CD4-positive, alpha-beta T cell treated with Interleukin-4 for 1 hour (primary cell): ENCODE results near the gene ARVCF.

Source experiments
- DNase-seq, 2 donors: peaks; one replicate each; pipeline ENCODE4 v3.0.0-alpha.2; 2020 to 2022

ARVCF gene

DNA sequence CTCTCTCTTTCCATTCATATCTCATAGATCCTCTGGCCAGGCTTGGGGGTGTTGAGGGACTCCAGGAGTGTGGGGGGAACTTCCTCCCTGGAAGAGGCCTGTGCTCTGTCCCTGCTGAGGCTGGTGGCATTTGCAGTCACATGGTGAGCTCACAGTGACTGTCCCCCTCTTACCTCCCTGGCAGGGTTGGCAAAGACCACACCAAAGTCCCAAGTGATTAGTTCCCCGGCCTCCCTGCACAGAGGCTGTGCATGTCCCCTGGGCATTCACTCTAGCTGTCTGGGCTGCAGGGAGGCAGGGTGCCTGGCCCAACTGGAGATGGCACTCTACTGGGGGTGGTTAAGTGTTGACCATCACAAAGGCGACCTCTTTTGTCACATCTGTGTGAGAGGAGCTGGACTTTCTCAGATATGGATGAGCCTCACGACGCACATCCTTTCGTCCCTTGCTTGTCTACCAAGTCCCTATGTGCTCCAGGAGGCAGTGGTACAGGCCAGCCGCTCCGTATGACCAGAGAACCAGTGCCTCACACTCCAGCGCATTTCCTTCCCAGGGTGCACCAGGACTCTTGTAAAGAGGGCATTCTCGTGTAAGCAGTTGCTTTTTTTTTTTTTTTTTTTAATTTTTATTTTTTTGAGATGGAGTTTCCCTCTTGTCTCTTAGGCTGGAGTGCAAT lies 13.1 kb upstream of the ARVCF start:
- DNase-seq, result no peak

DNA sequence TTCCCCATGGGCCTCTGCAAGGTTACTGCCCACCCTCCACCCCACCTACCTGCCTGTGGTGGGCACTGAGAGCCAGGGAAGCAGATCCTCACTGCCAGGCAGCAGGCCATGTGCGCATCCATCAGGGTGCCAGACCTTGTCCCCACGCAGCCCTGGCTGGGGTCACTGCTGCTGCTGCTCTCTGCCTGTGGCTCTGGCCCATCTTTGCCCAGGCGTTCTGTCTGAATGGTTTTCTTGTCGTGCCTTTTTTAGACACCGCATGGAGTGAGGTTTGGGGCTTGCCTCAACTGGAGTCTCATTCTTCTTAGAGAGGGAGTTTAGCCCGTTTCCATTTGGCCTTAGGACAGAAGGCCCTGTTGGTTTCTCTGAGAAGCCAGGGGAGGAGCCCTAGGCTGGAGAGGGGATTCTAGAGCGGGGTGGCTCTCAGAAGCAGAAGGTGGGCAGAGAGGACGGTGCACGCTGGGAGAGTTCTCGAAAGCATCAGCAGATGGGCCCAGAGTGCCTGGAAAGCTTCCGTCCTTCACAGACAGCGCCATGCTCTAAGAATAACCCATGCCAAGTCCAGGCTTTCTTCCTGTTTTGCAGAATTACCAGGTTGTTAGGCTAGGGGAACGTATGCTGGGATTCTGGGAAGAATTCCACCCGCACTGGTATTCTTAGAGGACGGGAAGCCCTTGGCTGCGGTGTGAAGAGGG lies 12.4 kb upstream of the ARVCF start:
- DNase-seq, result no peak

DNA sequence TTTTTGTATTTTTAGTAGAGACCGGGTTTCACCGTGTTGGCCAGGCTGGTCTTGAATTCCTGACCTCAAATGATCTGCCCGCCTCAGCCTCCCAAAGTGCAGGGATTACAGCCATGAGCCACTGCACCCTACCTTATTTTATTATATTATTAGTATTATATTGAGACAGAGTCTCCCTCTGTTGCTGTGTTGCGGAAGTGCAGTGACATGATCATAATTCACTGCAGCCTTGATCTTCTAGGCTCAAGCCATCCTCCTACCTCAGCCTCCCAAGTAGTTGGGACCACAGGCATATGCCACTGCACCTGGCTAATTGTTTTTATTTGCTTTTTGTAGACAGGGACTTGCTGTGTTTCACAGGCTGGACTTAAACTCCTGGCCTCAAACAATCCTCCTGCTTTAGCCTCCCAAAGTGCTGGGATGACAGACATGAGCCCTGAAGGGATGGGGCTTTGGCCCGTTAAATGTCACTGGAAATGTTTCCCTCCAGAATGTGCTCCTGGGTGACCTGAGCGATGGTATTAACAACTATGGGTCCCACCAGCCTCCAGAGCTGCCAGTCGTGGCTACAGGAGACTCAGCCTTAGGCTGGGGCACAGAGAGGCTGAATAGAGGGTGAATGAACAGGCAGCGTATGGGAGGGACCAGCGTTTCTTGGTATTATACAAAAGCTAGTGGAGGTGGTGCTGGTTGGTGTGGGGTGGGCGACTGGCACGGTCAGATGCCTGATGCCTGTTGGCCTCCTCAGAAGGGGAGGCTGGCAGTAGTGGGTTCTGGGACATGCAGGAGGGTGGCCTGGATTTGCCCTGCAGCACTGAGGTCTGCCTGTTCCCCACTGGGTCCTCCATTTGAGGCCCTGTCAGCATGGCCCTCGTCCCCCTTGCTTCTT lies 11.6 kb upstream of the ARVCF start:
- DNase-seq, result peak in 1 of 2 donors; percentile 31

DNA sequence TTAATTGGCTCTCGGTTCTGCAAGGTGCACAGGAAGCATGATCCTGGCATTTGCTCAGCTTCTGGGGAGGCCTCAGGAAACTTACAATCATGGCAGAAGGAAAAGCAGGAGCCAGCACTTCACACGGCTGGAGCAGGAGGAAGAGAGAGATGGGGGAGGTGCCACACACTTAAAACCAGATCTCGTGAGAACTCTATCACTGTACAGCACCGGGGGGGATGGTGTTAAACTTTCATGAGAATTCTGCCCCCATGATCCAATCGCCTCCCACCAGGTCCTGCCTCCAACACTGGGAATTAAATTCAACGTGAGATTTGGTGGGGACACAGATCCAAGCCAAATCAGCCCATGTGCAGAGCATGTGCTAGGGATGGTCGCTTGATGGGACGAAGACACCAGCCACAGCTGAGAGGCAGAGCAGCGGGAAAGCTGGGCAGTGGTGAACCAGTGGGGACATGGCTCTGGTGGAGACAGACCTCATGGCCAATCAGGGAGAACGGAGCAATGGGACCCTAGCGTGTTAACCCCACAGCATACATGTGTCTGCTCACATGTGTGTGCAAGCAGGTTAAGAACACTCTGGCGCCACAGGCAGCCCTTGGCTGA lies 10.5 kb upstream of the ARVCF start:
- no peak for DNase-seq

DNA sequence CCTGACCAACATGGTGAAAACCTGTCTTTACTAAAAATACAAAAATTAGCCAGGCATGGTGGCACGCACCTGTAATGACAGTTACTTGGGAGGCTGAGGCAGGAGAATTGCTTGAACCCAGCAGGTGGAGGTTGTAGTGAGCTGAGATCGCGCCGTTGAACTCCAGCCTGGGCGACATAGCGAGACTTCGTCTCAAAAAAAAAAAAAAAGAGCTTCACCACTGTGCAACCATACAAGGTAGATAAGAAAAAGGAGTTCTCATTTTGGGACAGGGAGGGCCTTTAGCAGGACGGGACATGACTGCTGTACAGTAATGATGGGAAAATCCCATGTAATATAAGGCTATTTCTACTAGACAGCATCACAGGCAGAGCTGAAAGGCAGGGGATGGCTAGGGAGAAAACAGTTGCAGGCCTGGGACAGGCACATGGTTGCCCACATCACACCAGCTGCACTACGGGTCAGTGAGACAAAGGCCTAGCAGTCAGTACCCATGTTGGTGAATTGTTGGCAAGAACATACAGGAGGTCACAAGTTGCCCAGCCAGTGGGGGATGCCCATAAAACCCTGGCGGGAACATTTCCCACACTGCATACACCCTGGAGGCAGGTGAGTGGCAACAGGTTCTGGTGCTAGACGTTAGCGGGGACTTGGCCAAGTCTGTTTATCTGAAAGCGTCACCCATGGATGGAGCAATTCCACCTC lies 9.7 kb upstream of the ARVCF start:
- DNase-seq, result no peak

DNA sequence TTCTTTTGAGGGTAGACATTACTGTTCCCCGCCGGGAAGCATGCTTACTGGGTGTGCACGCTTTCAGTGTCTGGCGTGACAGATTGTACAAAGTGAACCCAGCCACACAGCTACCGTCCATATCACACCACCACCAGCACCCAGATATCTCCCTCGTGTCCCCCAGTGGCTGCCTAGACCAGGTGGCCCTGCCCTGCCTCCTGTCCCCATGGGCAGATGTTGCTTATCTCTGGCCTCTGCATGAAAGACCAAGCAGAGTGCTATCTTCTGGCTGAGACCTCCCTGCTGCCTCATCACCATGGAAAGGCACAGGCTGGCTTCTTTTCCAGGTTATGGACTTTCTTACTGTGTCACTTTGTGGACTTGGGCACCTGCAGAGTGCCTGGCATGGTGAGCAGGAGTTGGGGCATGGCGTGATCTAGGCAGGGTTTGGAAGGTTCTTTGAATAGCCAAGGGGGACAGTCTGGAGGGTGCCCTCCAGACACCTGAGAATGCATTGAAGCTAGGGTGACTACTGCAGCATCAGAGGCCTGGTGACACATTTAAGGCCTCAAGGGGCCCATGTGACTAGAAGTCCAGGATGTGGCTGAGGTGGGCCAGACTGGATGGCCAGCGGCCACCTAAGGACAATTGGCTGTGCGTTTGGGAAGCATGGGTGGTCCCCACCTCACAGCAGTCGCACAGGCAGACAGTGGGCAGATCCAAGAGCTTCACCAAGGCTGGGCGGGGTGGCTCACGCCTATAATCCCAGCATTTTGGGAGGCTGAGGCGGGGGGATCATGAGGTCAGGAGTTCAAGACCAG lies 9.0 kb upstream of the ARVCF start:
- DNase-seq, result no peak

DNA sequence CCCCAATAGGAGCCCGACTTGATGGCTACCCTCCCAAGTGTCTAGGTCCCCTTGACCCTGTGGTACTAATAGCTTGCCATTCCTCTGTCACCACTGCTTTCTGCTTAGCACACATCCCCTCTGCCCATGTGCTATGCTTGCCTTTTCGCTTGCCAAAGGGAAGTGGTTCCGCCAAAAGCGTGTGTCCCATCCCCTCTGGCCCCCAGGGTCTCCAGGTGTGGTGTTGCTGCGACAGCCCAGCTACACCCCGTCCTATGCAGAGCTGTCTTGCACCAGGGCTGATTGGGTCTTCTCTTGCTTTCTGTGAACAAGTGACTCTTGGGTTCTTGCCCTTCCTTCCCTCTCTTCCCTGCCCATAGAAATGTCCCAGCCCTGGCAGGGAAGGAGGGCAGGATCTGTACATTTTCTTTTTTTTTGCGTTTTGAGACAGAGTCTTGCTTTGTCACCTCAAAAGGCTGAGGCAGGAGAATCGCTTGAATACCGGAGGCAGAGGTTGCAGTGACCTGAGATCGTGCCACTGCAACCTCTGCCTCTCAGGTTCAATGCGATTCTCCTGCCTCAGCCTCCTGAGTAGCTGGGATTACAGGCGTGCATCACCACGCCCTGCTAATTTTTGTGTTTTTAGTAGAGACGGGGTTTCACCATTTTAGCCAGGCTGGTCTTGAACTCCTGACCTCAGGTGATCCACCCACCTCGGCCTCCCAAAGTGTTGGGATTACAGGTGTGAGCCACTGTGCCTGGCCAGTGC lies 8.2 kb upstream of the ARVCF start:
- no peak for DNase-seq

DNA sequence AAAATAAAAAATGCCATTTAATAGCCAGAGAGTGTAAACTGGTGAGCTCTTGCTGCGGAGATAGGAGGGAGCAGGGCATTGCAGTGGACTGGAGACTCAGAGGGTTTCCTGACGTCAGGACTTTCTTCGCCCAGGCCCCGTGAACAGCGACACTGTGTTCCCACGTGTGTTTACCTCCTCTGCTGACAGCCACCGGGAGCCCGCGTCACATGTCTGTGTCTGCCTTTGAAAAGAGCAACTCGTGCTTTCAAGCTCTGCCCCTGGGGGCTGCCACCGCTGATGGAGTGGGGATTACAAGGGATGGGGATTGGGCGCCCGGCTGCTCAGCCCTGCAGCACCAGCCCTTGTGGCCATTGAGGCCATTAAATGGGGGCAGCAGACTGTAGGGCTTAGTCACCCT lies 7.6 kb upstream of the ARVCF start:
- no peak for DNase-seq

DNA sequence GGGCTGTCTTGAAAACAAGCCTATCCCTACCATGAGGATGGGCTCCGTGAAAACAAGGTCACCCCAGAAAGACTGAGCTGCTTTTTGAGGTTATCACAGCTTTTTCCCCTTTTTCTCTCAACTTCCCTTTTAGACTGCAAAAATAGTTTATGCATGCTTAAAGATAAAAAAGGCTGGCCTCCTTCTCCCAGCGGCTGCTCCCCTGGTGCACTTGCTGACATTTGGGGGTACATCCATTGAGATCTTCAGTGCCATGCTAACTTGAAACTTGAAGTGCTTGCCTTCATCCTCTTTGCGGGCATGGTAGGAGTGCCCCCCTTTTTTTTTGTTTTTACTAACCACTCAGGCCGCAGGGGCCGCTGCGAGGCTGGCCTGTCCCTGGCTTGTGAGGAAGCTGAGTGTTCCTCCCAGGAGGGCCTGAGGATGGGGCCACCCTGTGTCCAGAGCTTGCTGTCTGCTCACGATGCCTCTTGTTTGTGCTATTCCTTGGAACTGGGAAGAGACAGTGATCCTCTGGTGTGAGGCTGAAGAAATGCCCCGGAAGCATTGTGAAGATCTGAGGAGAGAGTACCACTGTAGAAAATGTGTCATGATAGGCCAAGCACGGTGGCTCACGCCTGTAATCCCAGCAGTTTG lies 6.5 kb upstream of the ARVCF start:
- DNase-seq, result no peak

DNA sequence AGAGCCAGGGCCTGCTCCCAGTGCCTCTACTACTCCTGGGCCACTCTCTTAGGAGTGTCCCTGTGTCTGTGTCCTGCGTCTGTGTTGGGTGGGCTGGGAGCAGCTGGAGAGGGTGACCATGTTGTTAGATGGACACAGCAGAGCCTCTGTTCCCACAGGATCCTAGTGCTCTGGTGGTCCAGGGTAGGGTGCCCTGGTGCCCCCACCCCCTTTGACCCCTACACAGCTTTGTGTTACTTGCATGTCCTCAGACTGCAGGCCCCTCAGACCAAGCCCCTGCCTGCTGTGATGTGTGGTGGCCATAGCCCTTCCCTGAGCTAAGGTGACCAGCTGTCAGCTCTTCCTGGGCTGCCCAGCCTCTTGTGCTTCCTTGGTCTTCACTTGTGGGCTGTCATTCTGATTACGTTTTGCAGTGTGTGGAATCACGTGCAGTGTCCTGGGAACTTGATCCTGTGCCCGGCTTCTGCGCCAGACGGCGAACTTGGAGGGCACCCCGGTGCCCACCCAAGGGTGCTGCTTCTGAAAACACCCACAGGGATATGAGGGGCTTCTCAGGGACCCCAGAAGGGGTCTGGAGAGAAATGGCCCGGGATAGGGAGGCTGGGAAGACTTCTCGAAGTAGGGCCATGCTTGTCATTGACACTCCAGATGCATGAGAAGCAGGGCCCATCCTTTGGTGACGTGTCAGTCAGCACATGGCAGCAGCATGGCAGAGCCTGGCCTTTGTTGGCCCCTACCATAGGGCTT lies 5.8 kb upstream of the ARVCF start:
- DNase-seq, result no peak

DNA sequence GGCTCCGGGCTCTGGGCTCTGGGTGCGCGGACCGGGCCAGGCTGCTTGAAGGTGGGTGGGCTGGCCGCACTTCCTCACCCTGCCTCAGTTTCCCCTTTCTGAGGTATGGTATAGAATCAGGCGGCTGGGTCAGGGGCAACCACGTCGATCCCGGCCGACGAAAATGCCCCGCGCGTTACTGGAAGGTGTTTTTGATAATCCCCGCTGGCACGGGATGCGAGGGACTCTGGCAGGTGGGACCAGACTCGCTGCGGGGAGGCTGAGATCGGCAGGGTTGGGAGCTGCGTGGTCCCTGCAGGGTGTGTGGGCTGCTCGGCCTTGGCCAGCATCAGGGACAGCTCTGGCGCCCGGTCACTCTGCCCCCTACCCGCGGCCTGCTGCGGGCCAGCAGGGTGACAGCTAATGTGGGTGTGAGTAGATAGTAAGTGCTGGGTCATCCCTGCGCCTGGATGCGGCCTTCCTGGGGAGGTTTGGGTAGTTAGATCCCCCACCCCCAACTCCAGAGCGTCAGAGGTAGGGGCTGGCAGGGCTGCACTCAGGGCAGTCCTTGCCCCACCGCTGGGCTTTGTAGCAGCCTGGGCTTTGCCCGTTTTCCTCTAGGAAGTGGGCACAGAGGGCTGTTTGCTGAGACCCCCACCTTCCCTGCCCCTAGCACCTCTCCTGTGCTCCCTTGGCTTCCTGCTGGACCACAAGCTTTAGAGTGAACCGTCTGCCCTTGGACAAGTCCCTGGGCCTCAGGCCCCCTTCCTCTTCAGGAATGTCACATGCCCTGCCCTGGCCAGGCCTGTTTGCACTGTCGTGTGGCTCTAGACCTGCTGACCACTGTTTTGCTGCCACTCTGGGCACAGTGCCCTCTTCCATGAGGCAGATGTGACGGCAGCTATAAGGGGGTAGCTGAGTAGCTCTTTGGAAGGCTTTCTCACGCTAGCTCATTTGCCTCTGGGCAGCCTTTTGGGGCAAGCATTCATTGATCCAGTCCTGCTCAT lies 4.9 kb upstream of the ARVCF start:
- DNase-seq, result peak in 1 of 2 donors; percentile 5

DNA sequence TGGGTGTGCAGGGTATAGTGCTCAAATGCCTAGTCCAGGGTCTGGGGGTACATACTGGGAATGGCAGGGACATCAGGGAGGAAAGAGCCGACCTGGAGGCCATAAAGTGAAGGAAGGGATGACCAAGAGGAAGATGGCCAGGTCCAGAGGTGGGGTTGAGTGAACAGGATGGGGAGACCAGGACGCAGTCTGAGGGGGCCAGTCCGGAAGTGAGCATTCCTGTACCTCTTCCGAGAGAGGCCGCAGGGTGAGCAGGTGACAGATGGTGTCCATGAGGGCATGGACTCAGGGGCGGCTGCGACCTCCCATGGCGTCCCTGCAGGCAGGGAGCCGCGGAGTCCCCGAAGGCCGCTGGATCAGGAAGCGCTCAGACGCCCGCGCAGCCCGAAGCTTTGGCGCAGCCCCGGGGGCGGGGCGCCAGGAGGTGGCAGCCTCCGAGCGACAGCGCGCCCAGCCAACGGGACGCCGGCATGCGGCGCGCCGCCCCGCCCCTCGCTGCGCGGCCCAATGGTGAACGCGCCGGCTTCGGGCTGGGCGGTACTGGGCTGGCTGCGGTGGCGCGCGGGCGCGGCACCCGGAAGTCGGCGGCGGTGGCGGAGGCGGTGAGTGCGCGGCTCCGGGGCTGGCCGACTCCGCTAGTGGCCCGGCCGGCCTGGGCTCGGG lies 4.0 kb upstream of the ARVCF start, which contains the start of gene TANGO2:
Gene TANGO2, plus strand, starts transcription at position 578 of the 663 bp plus-strand sequence. CDS start 15,689 bp downstream, outside the sequence.
- peak; percentile 91 to 93 for DNase-seq

DNA sequence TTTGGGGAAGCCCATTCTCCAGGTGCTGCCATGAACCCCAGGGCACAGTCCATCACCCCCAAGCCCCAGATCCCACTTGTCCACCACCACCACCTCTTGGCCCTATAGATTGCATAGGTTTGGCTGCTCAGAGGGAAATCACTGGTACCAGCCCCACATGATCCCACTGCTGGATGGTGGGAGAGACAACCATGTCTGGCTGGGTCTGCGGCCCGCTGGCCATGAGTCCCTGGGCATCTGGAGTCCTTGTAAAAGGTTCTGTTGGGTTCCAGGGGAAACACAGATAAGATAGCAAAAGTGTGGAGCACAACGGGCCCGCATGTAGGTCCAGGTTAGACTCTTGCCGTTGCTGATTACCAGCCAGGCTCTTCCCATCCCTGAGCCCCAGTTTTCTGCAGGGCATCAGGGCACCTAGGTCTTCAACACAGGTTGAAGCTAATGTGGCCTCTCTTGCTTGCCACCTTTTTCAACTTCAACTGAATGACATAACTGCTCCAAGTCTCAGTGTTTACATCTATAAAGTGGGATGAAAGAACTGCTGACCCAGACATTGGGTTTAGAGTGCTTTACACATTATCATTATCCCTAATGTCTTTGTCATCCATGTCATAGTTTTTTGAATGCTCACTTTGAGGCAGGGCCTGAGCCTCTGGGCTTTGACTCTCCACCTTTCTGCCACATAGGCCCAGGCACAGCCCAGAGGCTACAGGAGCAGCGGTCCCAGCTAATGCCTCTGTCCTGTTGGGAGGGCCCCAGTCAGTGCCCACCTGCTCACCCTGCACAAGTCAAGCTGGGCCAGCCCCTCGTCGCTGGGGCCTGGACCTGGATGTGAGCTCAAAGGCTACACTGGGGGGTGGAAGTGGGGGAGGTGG lies 3.3 kb upstream of the ARVCF start:
- no peak for DNase-seq

DNA sequence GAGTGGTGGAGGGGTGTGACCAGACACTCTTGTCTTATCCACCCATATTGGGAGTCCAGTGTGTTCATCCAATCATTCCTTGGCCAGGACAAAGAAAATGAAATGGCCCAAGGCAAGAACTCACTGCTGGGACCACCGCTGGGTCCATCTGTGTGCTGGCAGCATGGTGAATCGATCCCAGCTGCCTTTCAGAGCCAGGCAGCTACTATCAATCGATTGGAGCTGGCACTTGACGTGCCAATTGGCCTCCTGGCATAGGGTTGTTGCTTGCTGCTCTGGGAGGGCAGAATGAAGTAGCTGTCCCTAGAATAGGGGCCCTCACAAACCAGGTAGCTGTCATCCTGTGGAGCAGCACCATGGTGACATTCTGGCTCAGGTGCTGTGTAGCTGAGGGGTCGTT lies 1.4 kb upstream of the ARVCF start:
- no peak for DNase-seq

DNA sequence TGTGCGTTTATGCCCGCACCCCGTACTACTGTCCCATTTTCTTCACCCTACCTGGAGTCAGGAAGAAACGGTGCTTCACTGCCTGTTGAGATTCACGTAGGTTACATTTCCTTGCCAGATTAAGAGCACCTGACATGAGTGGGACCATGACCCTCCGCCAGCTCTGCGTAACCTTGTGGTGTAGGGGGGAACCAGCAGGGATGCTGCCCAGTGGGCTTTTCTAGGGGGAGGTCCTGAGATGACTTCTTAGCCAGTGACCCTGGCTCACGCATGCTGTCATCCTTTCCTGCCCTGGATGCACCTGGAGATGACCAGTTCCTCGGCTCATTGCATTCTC lies 967 bp upstream of the ARVCF start:
- DNase-seq, result no peak

DNA sequence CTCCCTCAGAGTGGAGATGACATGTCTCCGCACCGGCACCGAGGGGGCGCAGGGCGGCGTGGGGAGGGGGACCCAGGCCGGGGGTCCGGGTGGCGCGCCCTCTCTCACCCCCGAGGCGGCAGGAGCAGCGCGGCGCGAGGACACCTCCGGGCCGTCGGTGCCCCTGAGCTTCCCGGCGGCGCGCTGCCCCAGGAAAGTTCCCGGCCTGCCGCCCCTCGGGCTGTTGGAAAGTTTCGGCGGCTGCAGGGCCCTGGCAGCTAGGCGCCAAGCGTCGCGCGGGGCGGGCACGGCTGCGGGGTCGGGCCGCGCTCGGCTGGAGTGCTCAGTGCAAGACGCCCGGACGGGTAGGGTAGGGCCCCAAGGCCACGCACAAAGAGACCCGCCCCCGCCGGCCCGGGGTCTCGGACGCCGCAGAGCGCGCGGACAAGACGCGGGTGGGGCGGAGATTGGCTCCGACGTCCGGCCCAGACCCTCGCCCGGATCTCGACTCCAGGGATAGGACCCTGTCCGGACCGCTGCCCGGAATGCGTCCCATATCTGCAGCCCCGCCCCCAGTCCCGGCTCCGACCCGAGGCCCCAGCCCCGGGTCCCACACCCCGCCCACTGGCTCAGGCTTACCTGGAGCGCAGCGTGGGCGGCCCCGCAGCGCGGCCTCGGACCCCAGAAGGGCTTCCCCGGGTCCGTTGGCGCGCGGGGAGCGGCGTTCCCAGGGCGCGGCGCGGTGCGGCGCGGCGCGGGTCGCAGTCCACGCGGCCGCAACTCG lies 471 bp downstream of the ARVCF start:
- DNase-seq, result peak in 1 of 2 donors; percentile 28
